ENCODE results near the gene ALOX12B.

DNA sequence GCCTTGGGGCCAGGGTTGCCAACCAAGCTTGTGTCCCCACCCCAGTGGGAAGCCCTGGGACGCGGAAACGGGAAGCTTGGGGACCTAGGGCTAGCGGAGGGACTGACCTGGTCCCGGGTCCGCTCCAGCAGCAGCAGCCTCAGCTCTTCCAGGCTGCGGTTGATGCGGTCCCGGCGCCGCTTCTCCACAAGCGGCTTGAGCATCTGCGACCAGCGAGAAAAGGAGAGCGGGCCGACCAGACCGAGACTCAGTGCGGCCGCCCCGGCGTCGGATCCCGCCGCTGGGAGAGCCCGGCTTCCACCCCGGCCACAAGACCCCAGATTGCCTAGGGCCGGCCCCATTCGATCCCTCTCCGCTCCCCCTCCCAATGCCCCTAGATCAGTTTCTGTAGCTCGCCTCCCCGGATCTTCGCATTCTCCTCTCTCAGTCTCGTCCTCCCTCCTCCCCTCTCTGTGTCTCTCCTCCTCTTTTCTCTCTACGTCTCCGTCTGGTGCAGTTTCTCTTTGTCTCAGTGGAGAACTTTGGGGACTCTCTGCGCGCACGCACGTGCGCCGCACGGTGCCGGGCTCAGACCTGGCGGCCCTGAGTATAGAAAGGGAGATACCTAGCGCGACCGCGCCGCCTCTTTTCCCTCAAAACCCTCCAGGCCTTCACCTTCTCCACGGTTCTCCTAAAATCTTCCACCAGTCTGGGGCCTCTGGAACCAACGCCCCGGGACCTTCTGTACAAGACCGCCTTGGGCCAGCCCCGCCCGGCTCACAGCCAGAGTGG lies 35.6 kb upstream of the ALOX12B start:
- TF ChIP-seq POLR2A (IDR thresholded peaks at IDR 0.05), result no peak
- TF ChIP-seq, protein P1, sequence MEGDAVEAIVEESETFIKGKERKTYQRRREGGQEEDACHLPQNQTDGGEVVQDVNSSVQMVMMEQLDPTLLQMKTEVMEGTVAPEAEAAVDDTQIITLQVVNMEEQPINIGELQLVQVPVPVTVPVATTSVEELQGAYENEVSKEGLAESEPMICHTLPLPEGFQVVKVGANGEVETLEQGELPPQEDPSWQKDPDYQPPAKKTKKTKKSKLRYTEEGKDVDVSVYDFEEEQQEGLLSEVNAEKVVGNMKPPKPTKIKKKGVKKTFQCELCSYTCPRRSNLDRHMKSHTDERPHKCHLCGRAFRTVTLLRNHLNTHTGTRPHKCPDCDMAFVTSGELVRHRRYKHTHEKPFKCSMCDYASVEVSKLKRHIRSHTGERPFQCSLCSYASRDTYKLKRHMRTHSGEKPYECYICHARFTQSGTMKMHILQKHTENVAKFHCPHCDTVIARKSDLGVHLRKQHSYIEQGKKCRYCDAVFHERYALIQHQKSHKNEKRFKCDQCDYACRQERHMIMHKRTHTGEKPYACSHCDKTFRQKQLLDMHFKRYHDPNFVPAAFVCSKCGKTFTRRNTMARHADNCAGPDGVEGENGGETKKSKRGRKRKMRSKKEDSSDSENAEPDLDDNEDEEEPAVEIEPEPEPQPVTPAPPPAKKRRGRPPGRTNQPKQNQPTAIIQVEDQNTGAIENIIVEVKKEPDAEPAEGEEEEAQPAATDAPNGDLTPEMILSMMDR (IDR thresholded peaks at IDR 0.05), result no peak

Data from thyroid gland (tissue), 4 donors.